ENCODE data around the gene TFAP2C.
A peak's percentile ranks its signal among the peaks of the same experiment; 100 is the strongest.

TFAP2C gene

GRCh38 chr20:56628873-56629463, at the start of gene TFAP2C:
Gene TFAP2C (plus strand): TSS chr20:56629306. CDS start chr20:56629545, 239 bp downstream.
- peak; percentile 58 for DNase-seq

- DNase-seq: no peak
Measured at GRCh38 chr20:56580226-56580625, 48.9 kb upstream of the TFAP2C start.

GRCh38 chr20:56581701-56582100, 47.4 kb upstream of the TFAP2C start:
- no peak for DNase-seq

- no peak for DNase-seq
Measured at GRCh38 chr20:56582542-56582941, 46.6 kb upstream of the TFAP2C start.

GRCh38 chr20:56584916-56585315, 44.2 kb upstream of the TFAP2C start:
- no peak for DNase-seq

GRCh38 chr20:56587307-56588041, 41.6 kb upstream of the TFAP2C start:
- no peak for DNase-seq

GRCh38 chr20:56588996-56589395, 40.1 kb upstream of the TFAP2C start:
- DNase-seq: no peak

GRCh38 chr20:56589633-56590032, 39.5 kb upstream of the TFAP2C start:
- DNase-seq: no peak

- DNase-seq: no peak
Measured at GRCh38 chr20:56590888-56591287, 38.2 kb upstream of the TFAP2C start.

GRCh38 chr20:56592211-56592610, 36.9 kb upstream of the TFAP2C start:
- DNase-seq: no peak

- no peak for DNase-seq
Measured at GRCh38 chr20:56592817-56593216, 36.3 kb upstream of the TFAP2C start.

GRCh38 chr20:56595746-56596475, 33.2 kb upstream of the TFAP2C start:
- no peak for DNase-seq

- no peak for DNase-seq
Measured at GRCh38 chr20:56601166-56601565, 27.9 kb upstream of the TFAP2C start.

GRCh38 chr20:56604673-56605072, 24.4 kb upstream of the TFAP2C start:
- DNase-seq: no peak

GRCh38 chr20:56605261-56605996, 23.7 kb upstream of the TFAP2C start:
- DNase-seq: no peak

GRCh38 chr20:56606174-56606945, 22.7 kb upstream of the TFAP2C start:
- no peak for DNase-seq

GRCh38 chr20:56607061-56607704, 21.9 kb upstream of the TFAP2C start:
- no peak for DNase-seq

GRCh38 chr20:56608376-56608775, 20.7 kb upstream of the TFAP2C start:
- DNase-seq: no peak

- no peak for DNase-seq
Measured at GRCh38 chr20:56609321-56609720, 19.8 kb upstream of the TFAP2C start.

GRCh38 chr20:56610098-56610497, 19.0 kb upstream of the TFAP2C start:
- DNase-seq: no peak

GRCh38 chr20:56614196-56614595, 14.9 kb upstream of the TFAP2C start:
- DNase-seq: no peak

- DNase-seq: no peak
Measured at GRCh38 chr20:56616716-56617115, 12.4 kb upstream of the TFAP2C start.
